OCI-LY3 (cell line): Measurements from ENCODE around the gene KLHL2.

ENCODE experiments used
- H2AFZ ChIP-seq: fragments of 200-600, 300-600 bp; shearing (Covaris generic); 2 replicates; pipeline ENCODE4 v1.6.0; 2014; ENCODE audit warnings: antibody characterized with exemption, low read depth, low read length
- H3K27ac ChIP-seq: fragments of 200-600, 300-600 bp; sonication (generic); 2 replicates; pipeline ENCODE4 v1.5.1; 2014; ENCODE audit warnings: mild to moderate bottlenecking, low read length, moderate library complexity, mixed read lengths
- H3K27me3 ChIP-seq: fragments of 200-600, 300-600 bp; sonication (generic); 2 replicates; pipeline ENCODE4 v1.6.1; 2014; ENCODE audit warnings: low read depth, low read length, mixed read lengths
- H3K36me3 ChIP-seq: fragments of 200-600, 300-600 bp; sonication (generic); replicated peaks from 2 replicates; pipeline ENCODE3; 2014; ENCODE audit warnings: low read depth, low read length, mixed read lengths
- H3K4me1 ChIP-seq: fragments of 300-600, 200-600 bp; sonication (generic); 2 replicates; pipeline ENCODE4 v1.6.1; 2014; ENCODE audit warnings: low read length, mixed read lengths
- H3K4me2 ChIP-seq: fragments of 200-600, 300-600 bp; sonication (generic); 2 replicates; pipeline ENCODE4 v1.6.1; 2014; ENCODE audit warnings: low read length, mixed read lengths
- H3K4me3 ChIP-seq: fragments of 300-600, 200-600 bp; sonication (generic); 2 replicates; pipeline ENCODE4 v1.5.1; 2014; ENCODE audit warnings: antibody characterized with exemption, mild to moderate bottlenecking, low read length, moderate library complexity
- H3K79me2 ChIP-seq: fragments of 300-600, 200-600 bp; shearing (Covaris generic); 2 replicates; pipeline ENCODE4 v1.6.1; 2014; ENCODE audit warnings: mild to moderate bottlenecking, low read length, mixed read lengths
- H3K9ac ChIP-seq: fragments of 300-600, 200-600 bp; shearing (Covaris generic); 2 replicates; pipeline ENCODE4 v1.6.0; 2014; ENCODE audit warnings: mild to moderate bottlenecking, low read length, moderate library complexity
- H3K9me3 ChIP-seq: fragments of 200-600, 300-600 bp; shearing (Covaris generic); 2 replicates; pipeline ENCODE4 v1.6.1; 2014; ENCODE audit warnings: low read length, mixed read lengths; ENCODE audit not compliant: insufficient read depth
- H4K20me1 ChIP-seq: fragments of 200-600, 300-600 bp; sonication (generic); 2 replicates; pipeline ENCODE4 v1.6.1; 2016; ENCODE audit warnings: low read length, mixed read lengths; ENCODE audit not compliant: insufficient read depth
- EZH2phosphoT487 ChIP-seq: fragments of 200-600 bp; shearing (Covaris generic); IDR thresholded peaks from 2 replicates; pipeline ENCODE4 v1.6.1; 2018; ENCODE audit warnings: antibody characterized with exemption, mixed run types, low read depth
- TF ChIP-seq, protein P1 (sequence below): fragments of 200-600, 300-600 bp; sonication (generic); IDR thresholded peaks from 2 replicates; pipeline ENCODE4 v1.5.1; 2014; ENCODE audit warnings: antibody characterized with exemption, low read length, low read depth

The KLHL2 gene

DNA sequence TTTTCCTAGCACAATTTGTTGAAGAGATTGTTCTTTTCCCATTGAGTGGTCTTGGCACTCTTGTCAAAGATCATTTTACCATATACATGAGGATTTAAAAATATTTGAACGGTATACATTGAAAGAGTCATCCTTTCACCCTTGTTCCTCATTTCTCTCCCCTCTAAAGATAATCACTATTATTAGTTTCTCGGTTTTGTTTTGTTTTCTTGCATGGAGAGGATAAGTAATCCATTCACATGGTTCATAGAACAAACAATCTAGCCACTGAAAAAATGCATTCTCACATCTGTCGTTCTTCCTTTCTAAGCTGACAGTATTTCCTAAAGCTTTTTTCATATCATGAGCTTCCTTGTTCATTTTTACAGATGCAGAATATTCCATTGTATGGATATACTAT lies 80.9 kb downstream of the KLHL2 start:
- TF ChIP-seq EZH2phosphoT487: no peak
- TF ChIP-seq, protein P1, sequence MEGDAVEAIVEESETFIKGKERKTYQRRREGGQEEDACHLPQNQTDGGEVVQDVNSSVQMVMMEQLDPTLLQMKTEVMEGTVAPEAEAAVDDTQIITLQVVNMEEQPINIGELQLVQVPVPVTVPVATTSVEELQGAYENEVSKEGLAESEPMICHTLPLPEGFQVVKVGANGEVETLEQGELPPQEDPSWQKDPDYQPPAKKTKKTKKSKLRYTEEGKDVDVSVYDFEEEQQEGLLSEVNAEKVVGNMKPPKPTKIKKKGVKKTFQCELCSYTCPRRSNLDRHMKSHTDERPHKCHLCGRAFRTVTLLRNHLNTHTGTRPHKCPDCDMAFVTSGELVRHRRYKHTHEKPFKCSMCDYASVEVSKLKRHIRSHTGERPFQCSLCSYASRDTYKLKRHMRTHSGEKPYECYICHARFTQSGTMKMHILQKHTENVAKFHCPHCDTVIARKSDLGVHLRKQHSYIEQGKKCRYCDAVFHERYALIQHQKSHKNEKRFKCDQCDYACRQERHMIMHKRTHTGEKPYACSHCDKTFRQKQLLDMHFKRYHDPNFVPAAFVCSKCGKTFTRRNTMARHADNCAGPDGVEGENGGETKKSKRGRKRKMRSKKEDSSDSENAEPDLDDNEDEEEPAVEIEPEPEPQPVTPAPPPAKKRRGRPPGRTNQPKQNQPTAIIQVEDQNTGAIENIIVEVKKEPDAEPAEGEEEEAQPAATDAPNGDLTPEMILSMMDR: no peak
- Histone ChIP-seq H3K27ac (no peak overlapping the region), H3K4me3 (no peak overlapping the region), H2AFZ (no peak overlapping the region), H3K27me3 (no peaks in the 10 kb centered on the region), H3K4me2 (no peak overlapping the region), H4K20me1 (0 out of 2 replicates have a peak, but pooled peaks cover 4% of the 10 kb centered on the region), H3K4me1 (peaks cover 9% of the 10 kb centered on the region; the same call in 1 of the 2 replicates), H3K36me3 (no peaks in the 10 kb centered on the region), H3K9ac (no peak overlapping the region), H3K79me2 (no peaks in the 10 kb centered on the region; the same call in 1 of the 2 replicates), H3K9me3 (no peaks in the 10 kb centered on the region)

DNA sequence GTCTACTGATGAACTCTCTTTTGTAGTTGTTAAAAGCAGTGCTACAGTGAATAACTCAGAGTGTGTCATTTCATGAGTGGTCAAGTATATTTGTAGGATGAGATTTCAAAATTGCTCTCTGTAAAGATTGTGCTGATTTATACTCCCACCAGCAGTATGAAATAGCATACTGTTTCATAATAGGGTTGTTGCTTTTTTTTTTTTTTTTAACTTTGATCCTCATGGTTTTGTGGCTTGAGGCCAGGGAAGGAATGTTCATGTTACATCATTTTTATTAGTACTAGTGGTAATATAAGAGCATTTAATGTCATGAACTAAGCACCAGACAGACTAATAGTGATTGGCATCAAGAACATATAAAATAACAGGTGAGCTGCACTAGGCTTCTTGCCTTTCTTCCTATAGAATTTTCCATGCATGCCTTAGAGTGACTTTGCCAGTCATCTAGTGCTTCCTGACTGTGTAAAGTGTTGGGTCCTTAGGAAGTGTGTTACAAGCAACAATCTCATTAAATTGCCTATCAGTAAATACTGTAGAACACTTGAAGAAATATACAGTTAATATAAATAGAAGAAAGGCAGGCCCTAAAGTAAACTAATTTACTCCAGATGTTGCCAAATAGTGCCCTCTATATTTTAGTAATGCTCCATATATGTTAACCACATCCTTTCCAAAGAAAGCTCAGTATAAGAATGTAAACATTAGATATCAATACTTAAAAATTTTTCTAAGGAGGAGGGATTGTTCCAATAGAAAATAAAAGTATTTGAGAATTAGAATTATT lies 81.5 kb downstream of the KLHL2 start:
- TF ChIP-seq, protein P1: no peak
- TF ChIP-seq EZH2phosphoT487: no peak
- H3K36me3 ChIP-seq: no peaks in the 10 kb centered on the region
- no peak overlapping the region for H3K9ac ChIP-seq
- no peaks in the 10 kb centered on the region for H3K27me3 ChIP-seq
- peaks cover 9% of the 10 kb centered on the region; the same call in 1 of the 2 replicates for H3K4me1 ChIP-seq
- no peaks in the 10 kb centered on the region; the same call in 1 of the 2 replicates for H3K79me2 ChIP-seq
- no peak overlapping the region for H3K4me2 ChIP-seq
- H2AFZ ChIP-seq: no peak overlapping the region
- H3K4me3 ChIP-seq: no peak overlapping the region
- no peaks in the 10 kb centered on the region for H3K9me3 ChIP-seq
- H3K27ac ChIP-seq: no peak overlapping the region
- H4K20me1 ChIP-seq: 0 out of 2 replicates have a peak, but pooled peaks cover 4% of the 10 kb centered on the region

DNA sequence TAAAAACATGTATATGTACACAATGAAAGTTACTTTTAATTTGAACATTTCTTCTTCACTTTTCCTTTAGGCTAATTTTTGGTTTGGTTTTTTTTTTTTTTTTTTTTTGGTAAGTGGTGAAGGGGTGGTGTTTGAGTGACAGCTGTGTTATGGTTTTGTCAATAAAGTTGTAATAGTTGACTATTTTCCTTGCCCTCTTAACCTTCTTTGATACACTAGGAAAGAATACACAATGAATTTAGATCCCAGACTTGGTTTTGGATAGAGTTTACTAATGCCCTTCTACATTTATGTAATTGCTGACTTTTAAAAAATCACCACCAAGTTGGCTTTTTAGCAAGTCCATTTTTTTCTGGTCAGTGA lies 82.0 kb downstream of the KLHL2 start:
- Histone ChIP-seq H3K36me3 (no peaks in the 10 kb centered on the region), H3K79me2 (no peaks in the 10 kb centered on the region; the same call in 1 of the 2 replicates), H3K9me3 (no peaks in the 10 kb centered on the region), H3K9ac (no peak overlapping the region), H3K27ac (no peak overlapping the region), H3K4me2 (no peak overlapping the region), H3K4me1 (peaks cover 14% of the 10 kb centered on the region), H3K27me3 (no peaks in the 10 kb centered on the region), H3K4me3 (no peak overlapping the region), H4K20me1 (0 out of 2 replicates have a peak, but pooled peaks cover 4% of the 10 kb centered on the region), H2AFZ (no peak overlapping the region)
- TF ChIP-seq, protein P1: no peak
- no peak for TF ChIP-seq EZH2phosphoT487

DNA sequence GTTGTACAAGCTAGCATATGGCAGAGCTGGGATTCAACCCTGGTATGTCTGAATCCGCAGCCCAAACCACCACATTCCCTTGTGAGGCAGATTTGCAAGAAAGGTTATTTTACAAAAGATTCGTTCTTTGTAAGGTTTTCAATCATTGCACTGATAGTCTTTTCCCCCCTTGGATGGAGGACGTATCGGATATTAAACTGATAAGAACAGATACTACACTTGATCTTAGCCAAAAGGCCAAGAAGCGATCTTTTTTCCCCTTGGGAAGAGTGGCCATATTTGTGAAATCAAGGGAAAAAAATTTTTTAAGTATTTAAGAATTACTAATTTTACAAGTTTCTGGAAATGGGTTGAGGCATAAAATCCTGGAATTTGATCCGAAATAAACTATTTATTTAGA lies 85.7 kb downstream of the KLHL2 start:
- Histone ChIP-seq H3K79me2 (no peaks in the 10 kb centered on the region; the same call in 1 of the 2 replicates), H4K20me1 (0 out of 2 replicates have a peak, but pooled peaks cover 8% of the 10 kb centered on the region), H3K9me3 (no peaks in the 10 kb centered on the region), H3K27ac (no peak overlapping the region), H3K36me3 (peaks cover 4% of the 10 kb centered on the region), H3K27me3 (no peaks in the 10 kb centered on the region), H3K9ac (no peak overlapping the region), H3K4me2 (no peak overlapping the region), H3K4me3 (no peak overlapping the region), H3K4me1 (peaks cover 21% of the 10 kb centered on the region), H2AFZ (no peak overlapping the region)
- TF ChIP-seq, protein P1: no peak
- TF ChIP-seq EZH2phosphoT487: no peak
